ENCODE results near the gene RNU5D-1. TPM values are rescaled to one million over a fixed set of nuclear protein-coding genes. Genes with fewer than 3 reads are reported as not detected.

RNU5D-1 gene
- total and polyA plus RNA-seq, 2 of the 13 experiments (the other 11 are each of a cell fraction or from before 2014, with no cell fraction given): 165 TPM; not detected in 1

DNA sequence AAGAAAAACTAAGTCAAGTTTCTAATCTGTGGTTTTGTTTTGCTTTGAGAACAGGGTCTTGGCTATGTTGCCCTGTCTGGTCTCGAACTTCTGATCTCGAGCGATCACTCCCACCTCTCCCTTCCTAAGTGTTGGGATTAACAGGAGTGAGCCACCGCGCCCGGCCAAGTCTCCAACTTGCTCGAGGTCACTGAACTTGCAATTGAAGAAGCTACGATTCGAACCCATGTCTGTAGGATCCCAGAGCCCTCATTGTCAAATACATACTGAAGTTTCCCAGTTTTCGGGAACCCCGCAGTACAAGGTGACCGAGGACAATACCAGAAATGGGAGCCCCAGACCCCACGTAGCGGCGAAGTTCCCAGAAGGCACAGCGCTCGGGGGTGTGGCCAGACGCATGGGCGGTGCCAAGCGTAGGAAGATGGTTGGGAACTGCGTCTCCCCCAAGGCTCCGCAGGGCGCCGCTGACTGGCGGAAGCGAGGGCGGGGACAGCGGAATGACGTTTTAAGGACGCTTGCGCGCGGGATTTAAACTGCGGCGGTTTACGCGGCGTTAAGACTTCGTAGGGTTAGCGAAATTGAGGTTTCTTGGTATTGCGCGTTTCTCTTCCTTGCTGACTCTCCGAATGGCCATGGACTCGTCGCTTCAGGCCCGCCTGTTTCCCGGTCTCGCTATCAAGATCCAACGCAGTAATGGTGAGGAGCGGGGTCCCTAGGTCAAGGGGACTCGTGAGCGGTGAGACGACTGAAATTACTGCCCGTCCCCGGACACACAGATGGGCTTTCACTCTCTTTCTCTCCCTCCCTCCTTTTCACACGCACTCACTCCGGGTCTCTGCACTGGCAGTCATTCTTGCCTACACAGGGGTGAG is 8.6 kb upstream of the RNU5D-1 start, which contains the start of gene KIF2C (continued):
- TF ChIP-seq GATA4 (IDR thresholded peaks at IDR 0.05; ENCODE audit: borderline replicate concordance, low read depth) (peak; percentile 53; the same call in 1 of the 2 replicates), SMAD1 (CRISPR knock-in tag; IDR thresholded peaks at IDR 0.05; ENCODE audit: borderline replicate concordance, low read depth) (peak; percentile 17; the same call in 1 of the 2 replicates), ZNF354B (CRISPR knock-in tag; IDR thresholded peaks at IDR 0.05) (0 out of 2 replicates have a peak, but pooled peaks have one; percentile 19), SETDB1 (CRISPR knock-in tag; IDR thresholded peaks at IDR 0.05; ENCODE audit: borderline replicate concordance) (no peak), MEF2D (CRISPR knock-in tag; IDR thresholded peaks at IDR 0.05) (0 out of 2 replicates have a peak, but pooled peaks have one; percentile 20), ZNF484 (CRISPR knock-in tag; IDR thresholded peaks at IDR 0.05; ENCODE audit: borderline replicate concordance, low read depth) (no peak), SRSF4 (IDR thresholded peaks at IDR 0.05; ENCODE audit: low read depth, low read length, poor library complexity, severe bottlenecking) (no peak), ZNF841 (CRISPR knock-in tag; IDR thresholded peaks at IDR 0.05; ENCODE audit: borderline replicate concordance) (no peak), ZNF550 (CRISPR knock-in tag; IDR thresholded peaks at IDR 0.05; ENCODE audit: borderline replicate concordance) (no peak), PCBP2 (optimal IDR thresholded peaks at IDR 0.05; ENCODE audit: low read depth, low read length, poor library complexity, severe bottlenecking) (no peak), ZSCAN9 (CRISPR knock-in tag; IDR thresholded peaks at IDR 0.05; ENCODE audit: borderline replicate concordance) (peak; percentile 72; the same call in 1 of the 2 replicates), ZBTB7B (CRISPR knock-in tag; IDR thresholded peaks at IDR 0.05) (no peak; the same call in 1 of the 2 replicates), NR2F2 (IDR thresholded peaks at IDR 0.05; ENCODE audit: borderline replicate concordance, low read depth) (no peak; the same call in 1 of the 2 replicates), ARHGAP35 (CRISPR knock-in tag; IDR thresholded peaks at IDR 0.05; ENCODE audit: borderline replicate concordance) (peak; percentile 58; the same call in 1 of the 2 replicates)
- TF ChIP-seq, protein P1, sequence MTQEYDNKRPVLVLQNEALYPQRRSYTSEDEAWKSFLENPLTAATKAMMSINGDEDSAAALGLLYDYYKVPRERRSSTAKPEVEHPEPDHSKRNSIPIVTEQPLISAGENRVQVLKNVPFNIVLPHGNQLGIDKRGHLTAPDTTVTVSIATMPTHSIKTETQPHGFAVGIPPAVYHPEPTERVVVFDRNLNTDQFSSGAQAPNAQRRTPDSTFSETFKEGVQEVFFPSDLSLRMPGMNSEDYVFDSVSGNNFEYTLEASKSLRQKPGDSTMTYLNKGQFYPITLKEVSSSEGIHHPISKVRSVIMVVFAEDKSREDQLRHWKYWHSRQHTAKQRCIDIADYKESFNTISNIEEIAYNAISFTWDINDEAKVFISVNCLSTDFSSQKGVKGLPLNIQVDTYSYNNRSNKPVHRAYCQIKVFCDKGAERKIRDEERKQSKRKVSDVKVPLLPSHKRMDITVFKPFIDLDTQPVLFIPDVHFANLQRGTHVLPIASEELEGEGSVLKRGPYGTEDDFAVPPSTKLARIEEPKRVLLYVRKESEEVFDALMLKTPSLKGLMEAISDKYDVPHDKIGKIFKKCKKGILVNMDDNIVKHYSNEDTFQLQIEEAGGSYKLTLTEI (CRISPR knock-in tag; conservative IDR thresholded peaks at IDR 0.05): no peak
- TF ChIP-seq, protein P2, sequence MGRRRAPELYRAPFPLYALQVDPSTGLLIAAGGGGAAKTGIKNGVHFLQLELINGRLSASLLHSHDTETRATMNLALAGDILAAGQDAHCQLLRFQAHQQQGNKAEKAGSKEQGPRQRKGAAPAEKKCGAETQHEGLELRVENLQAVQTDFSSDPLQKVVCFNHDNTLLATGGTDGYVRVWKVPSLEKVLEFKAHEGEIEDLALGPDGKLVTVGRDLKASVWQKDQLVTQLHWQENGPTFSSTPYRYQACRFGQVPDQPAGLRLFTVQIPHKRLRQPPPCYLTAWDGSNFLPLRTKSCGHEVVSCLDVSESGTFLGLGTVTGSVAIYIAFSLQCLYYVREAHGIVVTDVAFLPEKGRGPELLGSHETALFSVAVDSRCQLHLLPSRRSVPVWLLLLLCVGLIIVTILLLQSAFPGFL (CRISPR knock-in tag; IDR thresholded peaks at IDR 0.05): no peak
- TF ChIP-seq, protein P3, sequence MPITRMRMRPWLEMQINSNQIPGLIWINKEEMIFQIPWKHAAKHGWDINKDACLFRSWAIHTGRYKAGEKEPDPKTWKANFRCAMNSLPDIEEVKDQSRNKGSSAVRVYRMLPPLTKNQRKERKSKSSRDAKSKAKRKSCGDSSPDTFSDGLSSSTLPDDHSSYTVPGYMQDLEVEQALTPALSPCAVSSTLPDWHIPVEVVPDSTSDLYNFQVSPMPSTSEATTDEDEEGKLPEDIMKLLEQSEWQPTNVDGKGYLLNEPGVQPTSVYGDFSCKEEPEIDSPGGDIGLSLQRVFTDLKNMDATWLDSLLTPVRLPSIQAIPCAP (CRISPR knock-in tag; IDR thresholded peaks at IDR 0.05; ENCODE audit: low read depth): no peak
- TF ChIP-seq, protein P4, sequence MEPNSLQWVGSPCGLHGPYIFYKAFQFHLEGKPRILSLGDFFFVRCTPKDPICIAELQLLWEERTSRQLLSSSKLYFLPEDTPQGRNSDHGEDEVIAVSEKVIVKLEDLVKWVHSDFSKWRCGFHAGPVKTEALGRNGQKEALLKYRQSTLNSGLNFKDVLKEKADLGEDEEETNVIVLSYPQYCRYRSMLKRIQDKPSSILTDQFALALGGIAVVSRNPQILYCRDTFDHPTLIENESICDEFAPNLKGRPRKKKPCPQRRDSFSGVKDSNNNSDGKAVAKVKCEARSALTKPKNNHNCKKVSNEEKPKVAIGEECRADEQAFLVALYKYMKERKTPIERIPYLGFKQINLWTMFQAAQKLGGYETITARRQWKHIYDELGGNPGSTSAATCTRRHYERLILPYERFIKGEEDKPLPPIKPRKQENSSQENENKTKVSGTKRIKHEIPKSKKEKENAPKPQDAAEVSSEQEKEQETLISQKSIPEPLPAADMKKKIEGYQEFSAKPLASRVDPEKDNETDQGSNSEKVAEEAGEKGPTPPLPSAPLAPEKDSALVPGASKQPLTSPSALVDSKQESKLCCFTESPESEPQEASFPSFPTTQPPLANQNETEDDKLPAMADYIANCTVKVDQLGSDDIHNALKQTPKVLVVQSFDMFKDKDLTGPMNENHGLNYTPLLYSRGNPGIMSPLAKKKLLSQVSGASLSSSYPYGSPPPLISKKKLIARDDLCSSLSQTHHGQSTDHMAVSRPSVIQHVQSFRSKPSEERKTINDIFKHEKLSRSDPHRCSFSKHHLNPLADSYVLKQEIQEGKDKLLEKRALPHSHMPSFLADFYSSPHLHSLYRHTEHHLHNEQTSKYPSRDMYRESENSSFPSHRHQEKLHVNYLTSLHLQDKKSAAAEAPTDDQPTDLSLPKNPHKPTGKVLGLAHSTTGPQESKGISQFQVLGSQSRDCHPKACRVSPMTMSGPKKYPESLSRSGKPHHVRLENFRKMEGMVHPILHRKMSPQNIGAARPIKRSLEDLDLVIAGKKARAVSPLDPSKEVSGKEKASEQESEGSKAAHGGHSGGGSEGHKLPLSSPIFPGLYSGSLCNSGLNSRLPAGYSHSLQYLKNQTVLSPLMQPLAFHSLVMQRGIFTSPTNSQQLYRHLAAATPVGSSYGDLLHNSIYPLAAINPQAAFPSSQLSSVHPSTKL (CRISPR knock-in tag; IDR thresholded peaks at IDR 0.05): peak; percentile 35; the same call in 1 of the 2 replicates
- TF ChIP-seq, protein P5, sequence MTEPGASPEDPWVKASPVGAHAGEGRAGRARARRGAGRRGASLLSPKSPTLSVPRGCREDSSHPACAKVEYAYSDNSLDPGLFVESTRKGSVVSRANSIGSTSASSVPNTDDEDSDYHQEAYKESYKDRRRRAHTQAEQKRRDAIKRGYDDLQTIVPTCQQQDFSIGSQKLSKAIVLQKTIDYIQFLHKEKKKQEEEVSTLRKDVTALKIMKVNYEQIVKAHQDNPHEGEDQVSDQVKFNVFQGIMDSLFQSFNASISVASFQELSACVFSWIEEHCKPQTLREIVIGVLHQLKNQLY (CRISPR knock-in tag; IDR thresholded peaks at IDR 0.05): no peak; the same call in 1 of the 2 replicates

Measured in HepG2 (cell line).